Gastroesophageal sphincter (tissue), 3 donors: Measurements from ENCODE around the gene DNAH9.

Source experiments
- POLR2A ChIP-seq, 2 donors: fragments of 450-650 bp; IDR thresholded peaks; one replicate each; pipeline ENCODE4 v1.6.1; 2017; ENCODE audit warnings: antibody characterized with exemption in 2 of 2, mild to moderate bottlenecking in 2 of 2, moderate library complexity in 1 of 2
- POLR2AphosphoS5 ChIP-seq: sonication (generic); formaldehyde crosslinking; IDR thresholded peaks from one replicate; pipeline ENCODE4 v1.6.1; 2017; ENCODE audit warnings: antibody characterized with exemption
- TF ChIP-seq, protein P1 (sequence below), 4 experiments: fragments of 200-600 bp in 2 of 4; fragments of 450-650 bp in 2 of 4; sonication (generic) in 1 of 4; IDR thresholded peaks; one replicate each; pipeline ENCODE4 v1.5.1; 2017 to 2019; ENCODE audit warnings: antibody characterized with exemption in 4 of 4, mild to moderate bottlenecking in 2 of 4, moderate library complexity in 2 of 4

DNA sequence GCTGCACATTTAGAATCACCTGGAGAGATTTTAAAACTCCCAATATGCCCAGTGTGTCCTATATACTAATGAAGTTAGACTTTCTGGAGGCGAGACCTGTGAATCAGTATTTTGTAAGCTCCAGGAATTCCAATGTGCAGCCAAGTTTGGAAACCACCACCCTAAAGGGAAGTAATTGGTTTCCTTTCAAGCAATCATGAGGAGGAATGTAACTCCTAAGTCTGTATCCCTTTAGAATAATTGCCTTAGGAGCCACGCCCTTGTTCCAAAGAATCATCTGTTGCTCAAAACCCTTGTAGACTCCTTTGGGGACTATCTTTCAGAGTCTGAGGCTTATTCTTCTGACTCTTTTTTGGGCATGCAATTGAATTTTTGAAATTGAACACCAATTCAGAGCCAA is 84.4 kb downstream of the DNAH9 start:
- TF ChIP-seq POLR2A (IDR thresholded peaks at IDR 0.05) (no peak), POLR2AphosphoS5 (no peak)
- TF ChIP-seq, protein P1, sequence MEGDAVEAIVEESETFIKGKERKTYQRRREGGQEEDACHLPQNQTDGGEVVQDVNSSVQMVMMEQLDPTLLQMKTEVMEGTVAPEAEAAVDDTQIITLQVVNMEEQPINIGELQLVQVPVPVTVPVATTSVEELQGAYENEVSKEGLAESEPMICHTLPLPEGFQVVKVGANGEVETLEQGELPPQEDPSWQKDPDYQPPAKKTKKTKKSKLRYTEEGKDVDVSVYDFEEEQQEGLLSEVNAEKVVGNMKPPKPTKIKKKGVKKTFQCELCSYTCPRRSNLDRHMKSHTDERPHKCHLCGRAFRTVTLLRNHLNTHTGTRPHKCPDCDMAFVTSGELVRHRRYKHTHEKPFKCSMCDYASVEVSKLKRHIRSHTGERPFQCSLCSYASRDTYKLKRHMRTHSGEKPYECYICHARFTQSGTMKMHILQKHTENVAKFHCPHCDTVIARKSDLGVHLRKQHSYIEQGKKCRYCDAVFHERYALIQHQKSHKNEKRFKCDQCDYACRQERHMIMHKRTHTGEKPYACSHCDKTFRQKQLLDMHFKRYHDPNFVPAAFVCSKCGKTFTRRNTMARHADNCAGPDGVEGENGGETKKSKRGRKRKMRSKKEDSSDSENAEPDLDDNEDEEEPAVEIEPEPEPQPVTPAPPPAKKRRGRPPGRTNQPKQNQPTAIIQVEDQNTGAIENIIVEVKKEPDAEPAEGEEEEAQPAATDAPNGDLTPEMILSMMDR (IDR thresholded peaks at IDR 0.05): no peak
